Measurements from ENCODE around the gene PC.

DNA sequence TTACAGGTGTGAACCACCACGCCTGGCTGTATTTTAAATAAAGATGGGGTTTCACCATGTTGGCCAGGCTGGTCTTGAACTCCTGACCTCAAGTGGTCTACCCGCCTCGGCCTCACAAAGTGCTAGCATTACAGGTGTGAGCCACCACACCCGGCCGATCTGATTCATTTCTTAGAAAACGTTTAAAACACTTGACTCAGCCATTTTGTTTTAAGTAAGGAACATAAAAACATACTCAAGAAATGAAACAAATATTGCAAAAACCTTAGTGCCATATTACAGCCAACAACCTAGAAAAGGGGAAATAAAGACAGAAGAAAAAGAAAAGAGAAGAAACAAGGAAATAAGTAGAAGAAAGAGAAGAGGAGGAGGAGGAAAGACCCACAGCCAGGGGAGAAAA lies 84.0 kb downstream of the PC start:
- TF ChIP-seq, protein P1, sequence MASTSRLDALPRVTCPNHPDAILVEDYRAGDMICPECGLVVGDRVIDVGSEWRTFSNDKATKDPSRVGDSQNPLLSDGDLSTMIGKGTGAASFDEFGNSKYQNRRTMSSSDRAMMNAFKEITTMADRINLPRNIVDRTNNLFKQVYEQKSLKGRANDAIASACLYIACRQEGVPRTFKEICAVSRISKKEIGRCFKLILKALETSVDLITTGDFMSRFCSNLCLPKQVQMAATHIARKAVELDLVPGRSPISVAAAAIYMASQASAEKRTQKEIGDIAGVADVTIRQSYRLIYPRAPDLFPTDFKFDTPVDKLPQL (IDR thresholded peaks at IDR 0.05; ENCODE audit: extremely low read depth, insufficient read length): no peak
- TF ChIP-seq EHMT2 (IDR thresholded peaks at IDR 0.05): no peak
- TF ChIP-seq ZNF282 (CRISPR knock-in tag; IDR thresholded peaks at IDR 0.05): no peak
- no peak for TF ChIP-seq SP1 (CRISPR knock-in tag; IDR thresholded peaks at IDR 0.05)
- TF ChIP-seq, protein P2, sequence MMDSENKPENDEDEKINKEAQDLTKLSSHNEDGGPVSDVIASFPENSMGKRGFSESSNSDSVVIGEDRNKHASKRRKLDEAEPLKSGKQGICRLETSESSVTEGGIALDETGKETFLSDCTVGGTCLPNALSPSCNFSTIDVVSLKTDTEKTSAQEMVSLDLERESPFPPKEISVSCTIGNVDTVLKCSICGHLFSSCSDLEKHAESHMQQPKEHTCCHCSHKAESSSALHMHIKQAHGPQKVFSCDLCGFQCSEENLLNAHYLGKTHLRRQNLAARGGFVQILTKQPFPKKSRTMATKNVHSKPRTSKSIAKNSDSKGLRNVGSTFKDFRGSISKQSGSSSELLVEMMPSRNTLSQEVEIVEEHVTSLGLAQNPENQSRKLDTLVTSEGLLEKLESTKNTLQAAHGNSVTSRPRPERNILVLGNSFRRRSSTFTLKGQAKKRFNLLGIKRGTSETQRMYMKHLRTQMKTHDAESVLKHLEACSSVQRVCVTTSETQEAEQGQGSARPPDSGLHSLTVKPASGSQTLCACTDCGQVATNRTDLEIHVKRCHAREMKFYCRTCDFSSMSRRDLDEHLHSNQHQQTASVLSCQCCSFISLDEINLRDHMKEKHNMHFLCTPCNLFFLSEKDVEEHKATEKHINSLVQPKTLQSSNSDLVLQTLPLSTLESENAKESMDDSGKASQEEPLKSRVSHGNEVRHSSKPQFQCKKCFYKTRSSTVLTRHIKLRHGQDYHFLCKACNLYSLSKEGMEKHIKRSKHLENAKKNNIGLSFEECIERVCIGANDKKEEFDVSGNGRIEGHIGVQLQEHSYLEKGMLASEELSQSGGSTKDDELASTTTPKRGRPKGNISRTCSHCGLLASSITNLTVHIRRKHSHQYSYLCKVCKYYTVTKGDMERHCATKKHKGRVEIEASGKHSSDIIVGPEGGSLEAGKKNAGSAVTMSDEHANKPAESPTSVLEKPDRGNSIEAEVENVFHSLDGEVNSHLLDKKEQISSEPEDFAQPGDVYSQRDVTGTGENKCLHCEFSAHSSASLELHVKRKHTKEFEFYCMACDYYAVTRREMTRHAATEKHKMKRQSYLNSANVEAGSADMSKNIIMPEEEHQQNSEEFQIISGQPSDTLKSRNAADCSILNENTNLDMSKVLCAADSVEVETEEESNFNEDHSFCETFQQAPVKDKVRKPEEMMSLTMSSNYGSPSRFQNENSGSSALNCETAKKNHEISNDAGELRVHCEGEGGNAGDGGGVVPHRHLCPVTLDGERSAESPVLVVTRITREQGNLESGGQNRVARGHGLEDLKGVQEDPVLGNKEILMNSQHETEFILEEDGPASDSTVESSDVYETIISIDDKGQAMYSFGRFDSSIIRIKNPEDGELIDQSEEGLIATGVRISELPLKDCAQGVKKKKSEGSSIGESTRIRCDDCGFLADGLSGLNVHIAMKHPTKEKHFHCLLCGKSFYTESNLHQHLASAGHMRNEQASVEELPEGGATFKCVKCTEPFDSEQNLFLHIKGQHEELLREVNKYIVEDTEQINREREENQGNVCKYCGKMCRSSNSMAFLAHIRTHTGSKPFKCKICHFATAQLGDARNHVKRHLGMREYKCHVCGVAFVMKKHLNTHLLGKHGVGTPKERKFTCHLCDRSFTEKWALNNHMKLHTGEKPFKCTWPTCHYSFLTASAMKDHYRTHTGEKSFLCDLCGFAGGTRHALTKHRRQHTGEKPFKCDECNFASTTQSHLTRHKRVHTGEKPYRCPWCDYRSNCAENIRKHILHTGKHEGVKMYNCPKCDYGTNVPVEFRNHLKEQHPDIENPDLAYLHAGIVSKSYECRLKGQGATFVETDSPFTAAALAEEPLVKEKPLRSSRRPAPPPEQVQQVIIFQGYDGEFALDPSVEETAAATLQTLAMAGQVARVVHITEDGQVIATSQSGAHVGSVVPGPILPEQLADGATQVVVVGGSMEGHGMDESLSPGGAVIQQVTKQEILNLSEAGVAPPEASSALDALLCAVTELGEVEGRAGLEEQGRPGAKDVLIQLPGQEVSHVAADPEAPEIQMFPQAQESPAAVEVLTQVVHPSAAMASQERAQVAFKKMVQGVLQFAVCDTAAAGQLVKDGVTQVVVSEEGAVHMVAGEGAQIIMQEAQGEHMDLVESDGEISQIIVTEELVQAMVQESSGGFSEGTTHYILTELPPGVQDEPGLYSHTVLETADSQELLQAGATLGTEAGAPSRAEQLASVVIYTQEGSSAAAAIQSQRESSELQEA (IDR thresholded peaks at IDR 0.05; ENCODE audit: low read depth): no peak
- TF ChIP-seq, protein P3, sequence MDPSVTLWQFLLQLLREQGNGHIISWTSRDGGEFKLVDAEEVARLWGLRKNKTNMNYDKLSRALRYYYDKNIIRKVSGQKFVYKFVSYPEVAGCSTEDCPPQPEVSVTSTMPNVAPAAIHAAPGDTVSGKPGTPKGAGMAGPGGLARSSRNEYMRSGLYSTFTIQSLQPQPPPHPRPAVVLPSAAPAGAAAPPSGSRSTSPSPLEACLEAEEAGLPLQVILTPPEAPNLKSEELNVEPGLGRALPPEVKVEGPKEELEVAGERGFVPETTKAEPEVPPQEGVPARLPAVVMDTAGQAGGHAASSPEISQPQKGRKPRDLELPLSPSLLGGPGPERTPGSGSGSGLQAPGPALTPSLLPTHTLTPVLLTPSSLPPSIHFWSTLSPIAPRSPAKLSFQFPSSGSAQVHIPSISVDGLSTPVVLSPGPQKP (CRISPR knock-in tag; IDR thresholded peaks at IDR 0.05): no peak
- TF ChIP-seq, protein P4, sequence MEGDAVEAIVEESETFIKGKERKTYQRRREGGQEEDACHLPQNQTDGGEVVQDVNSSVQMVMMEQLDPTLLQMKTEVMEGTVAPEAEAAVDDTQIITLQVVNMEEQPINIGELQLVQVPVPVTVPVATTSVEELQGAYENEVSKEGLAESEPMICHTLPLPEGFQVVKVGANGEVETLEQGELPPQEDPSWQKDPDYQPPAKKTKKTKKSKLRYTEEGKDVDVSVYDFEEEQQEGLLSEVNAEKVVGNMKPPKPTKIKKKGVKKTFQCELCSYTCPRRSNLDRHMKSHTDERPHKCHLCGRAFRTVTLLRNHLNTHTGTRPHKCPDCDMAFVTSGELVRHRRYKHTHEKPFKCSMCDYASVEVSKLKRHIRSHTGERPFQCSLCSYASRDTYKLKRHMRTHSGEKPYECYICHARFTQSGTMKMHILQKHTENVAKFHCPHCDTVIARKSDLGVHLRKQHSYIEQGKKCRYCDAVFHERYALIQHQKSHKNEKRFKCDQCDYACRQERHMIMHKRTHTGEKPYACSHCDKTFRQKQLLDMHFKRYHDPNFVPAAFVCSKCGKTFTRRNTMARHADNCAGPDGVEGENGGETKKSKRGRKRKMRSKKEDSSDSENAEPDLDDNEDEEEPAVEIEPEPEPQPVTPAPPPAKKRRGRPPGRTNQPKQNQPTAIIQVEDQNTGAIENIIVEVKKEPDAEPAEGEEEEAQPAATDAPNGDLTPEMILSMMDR (IDR thresholded peaks at IDR 0.05 in 2 of 3, conservative IDR thresholded peaks at IDR 0.05 in 1 of 3; ENCODE audit: insufficient read depth in 2 of 3, low read depth in 1 of 3, low read length in 3 of 3): no peak
- no peak for TF ChIP-seq NFRKB (IDR thresholded peaks at IDR 0.05; ENCODE audit: low read depth)
- TF ChIP-seq KDM4B (IDR thresholded peaks at IDR 0.05; ENCODE audit: borderline replicate concordance in 2 of 2, low read depth in 1 of 2): no peak
- TF ChIP-seq, protein P5, sequence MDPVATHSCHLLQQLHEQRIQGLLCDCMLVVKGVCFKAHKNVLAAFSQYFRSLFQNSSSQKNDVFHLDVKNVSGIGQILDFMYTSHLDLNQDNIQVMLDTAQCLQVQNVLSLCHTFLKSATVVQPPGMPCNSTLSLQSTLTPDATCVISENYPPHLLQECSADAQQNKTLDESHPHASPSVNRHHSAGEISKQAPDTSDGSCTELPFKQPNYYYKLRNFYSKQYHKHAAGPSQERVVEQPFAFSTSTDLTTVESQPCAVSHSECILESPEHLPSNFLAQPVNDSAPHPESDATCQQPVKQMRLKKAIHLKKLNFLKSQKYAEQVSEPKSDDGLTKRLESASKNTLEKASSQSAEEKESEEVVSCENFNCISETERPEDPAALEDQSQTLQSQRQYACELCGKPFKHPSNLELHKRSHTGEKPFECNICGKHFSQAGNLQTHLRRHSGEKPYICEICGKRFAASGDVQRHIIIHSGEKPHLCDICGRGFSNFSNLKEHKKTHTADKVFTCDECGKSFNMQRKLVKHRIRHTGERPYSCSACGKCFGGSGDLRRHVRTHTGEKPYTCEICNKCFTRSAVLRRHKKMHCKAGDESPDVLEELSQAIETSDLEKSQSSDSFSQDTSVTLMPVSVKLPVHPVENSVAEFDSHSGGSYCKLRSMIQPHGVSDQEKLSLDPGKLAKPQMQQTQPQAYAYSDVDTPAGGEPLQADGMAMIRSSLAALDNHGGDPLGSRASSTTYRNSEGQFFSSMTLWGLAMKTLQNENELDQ (CRISPR knock-in tag; IDR thresholded peaks at IDR 0.05; ENCODE audit: borderline replicate concordance): no peak
